Measurements from ENCODE around the gene ZNF837.

DNA sequence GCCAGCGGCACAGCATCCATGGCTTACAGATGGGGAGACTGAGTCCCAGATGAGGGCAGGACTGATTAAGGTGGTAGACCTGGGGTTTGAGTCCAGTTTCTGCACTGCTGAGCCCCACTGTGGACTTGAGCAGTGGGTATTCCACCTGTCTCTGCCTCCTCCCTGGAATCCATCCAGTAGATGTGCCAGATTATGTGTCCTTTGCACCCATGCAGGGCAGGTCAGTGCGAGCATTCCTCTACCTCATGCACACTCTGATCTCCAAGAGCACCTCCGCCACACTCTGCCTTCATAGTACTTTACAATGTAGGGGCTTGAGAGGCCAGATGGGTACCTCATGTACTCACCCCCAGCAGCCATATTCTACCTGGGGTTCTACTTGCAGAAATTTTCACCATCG, 44.0 kb downstream of the ZNF837 start:
- TF ChIP-seq, protein P1, sequence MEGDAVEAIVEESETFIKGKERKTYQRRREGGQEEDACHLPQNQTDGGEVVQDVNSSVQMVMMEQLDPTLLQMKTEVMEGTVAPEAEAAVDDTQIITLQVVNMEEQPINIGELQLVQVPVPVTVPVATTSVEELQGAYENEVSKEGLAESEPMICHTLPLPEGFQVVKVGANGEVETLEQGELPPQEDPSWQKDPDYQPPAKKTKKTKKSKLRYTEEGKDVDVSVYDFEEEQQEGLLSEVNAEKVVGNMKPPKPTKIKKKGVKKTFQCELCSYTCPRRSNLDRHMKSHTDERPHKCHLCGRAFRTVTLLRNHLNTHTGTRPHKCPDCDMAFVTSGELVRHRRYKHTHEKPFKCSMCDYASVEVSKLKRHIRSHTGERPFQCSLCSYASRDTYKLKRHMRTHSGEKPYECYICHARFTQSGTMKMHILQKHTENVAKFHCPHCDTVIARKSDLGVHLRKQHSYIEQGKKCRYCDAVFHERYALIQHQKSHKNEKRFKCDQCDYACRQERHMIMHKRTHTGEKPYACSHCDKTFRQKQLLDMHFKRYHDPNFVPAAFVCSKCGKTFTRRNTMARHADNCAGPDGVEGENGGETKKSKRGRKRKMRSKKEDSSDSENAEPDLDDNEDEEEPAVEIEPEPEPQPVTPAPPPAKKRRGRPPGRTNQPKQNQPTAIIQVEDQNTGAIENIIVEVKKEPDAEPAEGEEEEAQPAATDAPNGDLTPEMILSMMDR (IDR thresholded peaks at IDR 0.05): no peak
- no peak for TF ChIP-seq EZH2 (IDR thresholded peaks at IDR 0.05; ENCODE audit: borderline replicate concordance, insufficient read depth, low read depth, low read length, poor library complexity, severe bottlenecking)
